ENCODE data around the gene ATP1A1. TPM values are rescaled to one million over a fixed set of nuclear protein-coding genes. Genes with fewer than 3 reads are reported as not detected.

The ATP1A1 gene
- total RNA-seq, 4 donors from 2014 or later = 324 to 3,097 (median 1,990) TPM

- intact Hi-C loops (cut with DNase I; ENCODE audit: low total_unique reads) = no loop called here
- WGBS, 2 donors (ENCODE audit: low coverage in 1 of 2) = 48 to 61% methylated on average over 2 of the region's 2 CpGs
- Histone ChIP-seq H3K27me3 (no peaks in the 10 kb centered on the region), H3K4me1 (peaks cover 4 to 59% (median 35%) of the 10 kb centered on the region in 4 donors), H3K9me3 (no peaks in the 10 kb centered on the region), H3K27ac (peak overlapping the region in 3 of 4 donors; percentile 0 to 29 (median 17)), H3K4me3 (no peak overlapping the region), H3K36me3 (no peaks in the 10 kb centered on the region)
- TF ChIP-seq EP300 (IDR thresholded peaks at IDR 0.05; ENCODE audit: low read depth) (no peak), POLR2AphosphoS5 (IDR thresholded peaks at IDR 0.05) (no peak), CTCF (IDR thresholded peaks at IDR 0.05) (no peak), POLR2A (IDR thresholded peaks at IDR 0.05) (no peak)
- in situ Hi-C loops (cut with MboI; ENCODE audit: low pct_ligation_motif_present in 1 of 4, low pct_unique_long_range_greater_than_20kb in 1 of 4, low sequenced_read_pairs in 3 of 4) = no loop called here
- DNase-seq = no peak
Measured at GRCh38 chr1:116325922-116326321, 47.1 kb upstream of the ATP1A1 start.

- Histone ChIP-seq H3K4me1 (peaks cover 4 to 58% (median 32%) of the 10 kb centered on the region in 4 donors), H3K9me3 (no peaks in the 10 kb centered on the region), H3K36me3 (no peaks in the 10 kb centered on the region), H3K27ac (peak overlapping the region in 3 of 4 donors; percentile 0 to 29 (median 17)), H3K27me3 (no peaks in the 10 kb centered on the region), H3K4me3 (no peak overlapping the region)
- WGBS, 2 donors (ENCODE audit: low coverage in 1 of 2) = 20 to 52% methylated on average over 1 of the region's 1 CpG
- in situ Hi-C loops (cut with MboI; ENCODE audit: low pct_ligation_motif_present in 1 of 4, low pct_unique_long_range_greater_than_20kb in 1 of 4, low sequenced_read_pairs in 3 of 4) = no loop called here
- TF ChIP-seq EP300 (IDR thresholded peaks at IDR 0.05; ENCODE audit: low read depth) = no peak
- TF ChIP-seq CTCF (IDR thresholded peaks at IDR 0.05) = no peak
- no peak for TF ChIP-seq POLR2AphosphoS5 (IDR thresholded peaks at IDR 0.05)
- no peak for TF ChIP-seq POLR2A (IDR thresholded peaks at IDR 0.05)
- DNase-seq = no peak
- intact Hi-C loops (cut with DNase I; ENCODE audit: low total_unique reads) = no loop called here
Measured at GRCh38 chr1:116326486-116326885, 46.6 kb upstream of the ATP1A1 start.

DNA sequence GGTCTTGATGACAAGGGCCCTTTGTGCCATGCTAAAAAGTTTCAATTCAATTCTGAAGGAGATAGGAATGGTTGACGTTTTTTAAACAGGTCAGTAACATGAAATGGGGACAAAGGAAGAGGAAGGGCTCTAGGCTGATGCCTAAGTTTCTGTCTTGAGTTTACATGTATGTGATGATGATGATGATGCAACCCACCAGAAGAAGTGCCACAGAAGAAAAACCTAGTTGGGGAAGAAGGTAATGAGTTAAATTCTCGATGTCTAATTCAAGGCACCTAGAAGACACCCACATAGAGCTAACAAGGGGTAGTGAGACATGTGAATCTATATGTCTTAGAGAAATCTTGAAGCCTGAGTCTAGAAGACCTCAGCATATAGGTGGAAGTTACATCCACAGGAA is 44.4 kb upstream of the ATP1A1 start:
- in situ Hi-C loops (cut with MboI; ENCODE audit: low pct_ligation_motif_present in 1 of 4, low pct_unique_long_range_greater_than_20kb in 1 of 4, low sequenced_read_pairs in 3 of 4) (no loop called here), intact Hi-C loops (cut with DNase I; ENCODE audit: low total_unique reads) (no loop called here)
- DNase-seq = no peak
- Histone ChIP-seq H3K36me3 (no peaks in the 10 kb centered on the region), H3K4me1 (peaks cover 4 to 57% (median 27%) of the 10 kb centered on the region in 4 donors), H3K9me3 (no peaks in the 10 kb centered on the region), H3K4me3 (no peak overlapping the region), H3K27ac (no peak overlapping the region), H3K27me3 (no peaks in the 10 kb centered on the region)
- no peak for TF ChIP-seq EP300 (IDR thresholded peaks at IDR 0.05; ENCODE audit: low read depth)
- TF ChIP-seq POLR2AphosphoS5 (IDR thresholded peaks at IDR 0.05) = no peak
- TF ChIP-seq CTCF (IDR thresholded peaks at IDR 0.05) = no peak
- TF ChIP-seq POLR2A (IDR thresholded peaks at IDR 0.05) = no peak
- 83 to 94% methylated on average over 2 of the region's 2 CpGs for WGBS, 2 donors (ENCODE audit: low coverage in 1 of 2)

- DNase-seq = no peak
- Histone ChIP-seq H3K4me3 (no peak overlapping the region), H3K36me3 (no peaks in the 10 kb centered on the region), H3K27ac (peak overlapping the region; percentile 23 to 63 (median 51)), H3K4me1 (peaks cover 6 to 57% (median 31%) of the 10 kb centered on the region in 4 donors), H3K9me3 (no peaks in the 10 kb centered on the region), H3K27me3 (no peaks in the 10 kb centered on the region)
- intact Hi-C loops (cut with DNase I; ENCODE audit: low total_unique reads) (no loop called here), in situ Hi-C loops (cut with MboI; ENCODE audit: low pct_ligation_motif_present in 1 of 4, low pct_unique_long_range_greater_than_20kb in 1 of 4, low sequenced_read_pairs in 3 of 4) (no loop called here)
- WGBS, 2 donors (ENCODE audit: low coverage in 1 of 2) = 48 to 65% methylated on average over 5 to 9 of the region's 9 CpGs
- TF ChIP-seq POLR2A (IDR thresholded peaks at IDR 0.05) (no peak), CTCF (IDR thresholded peaks at IDR 0.05) (no peak), EP300 (IDR thresholded peaks at IDR 0.05; ENCODE audit: low read depth) (no peak), POLR2AphosphoS5 (IDR thresholded peaks at IDR 0.05) (no peak)
Measured at GRCh38 chr1:116329524-116330341, 43.3 kb upstream of the ATP1A1 start.
